ENCODE measurements around the gene MDFI.

The MDFI gene

GRCh38 chr6:41656002-41656691, 17.9 kb downstream of the MDFI start:
- Histone ChIP-seq H3K9me3 (ENCODE audit: low read depth, low read length) (no peaks in the 10 kb centered on the region), H3K9ac (ENCODE audit: insufficient read length) (no peak overlapping the region), H3K4me3 (no peak overlapping the region), H3K36me3 (ENCODE audit: insufficient read depth, low read length) (peaks cover 37% of the 10 kb centered on the region), H3K27ac (peak overlapping the region; percentile 97)
- DNase-seq (ENCODE audit: low read depth, low spot score): no peak
- TF ChIP-seq POLR2AphosphoS5 (IDR thresholded peaks at IDR 0.05; ENCODE audit: borderline replicate concordance, low read depth, low read length): peak; percentile 52; the same call in 1 of the 2 replicates
- no peak for TF ChIP-seq EZH2 (IDR thresholded peaks at IDR 0.05)

DNA sequence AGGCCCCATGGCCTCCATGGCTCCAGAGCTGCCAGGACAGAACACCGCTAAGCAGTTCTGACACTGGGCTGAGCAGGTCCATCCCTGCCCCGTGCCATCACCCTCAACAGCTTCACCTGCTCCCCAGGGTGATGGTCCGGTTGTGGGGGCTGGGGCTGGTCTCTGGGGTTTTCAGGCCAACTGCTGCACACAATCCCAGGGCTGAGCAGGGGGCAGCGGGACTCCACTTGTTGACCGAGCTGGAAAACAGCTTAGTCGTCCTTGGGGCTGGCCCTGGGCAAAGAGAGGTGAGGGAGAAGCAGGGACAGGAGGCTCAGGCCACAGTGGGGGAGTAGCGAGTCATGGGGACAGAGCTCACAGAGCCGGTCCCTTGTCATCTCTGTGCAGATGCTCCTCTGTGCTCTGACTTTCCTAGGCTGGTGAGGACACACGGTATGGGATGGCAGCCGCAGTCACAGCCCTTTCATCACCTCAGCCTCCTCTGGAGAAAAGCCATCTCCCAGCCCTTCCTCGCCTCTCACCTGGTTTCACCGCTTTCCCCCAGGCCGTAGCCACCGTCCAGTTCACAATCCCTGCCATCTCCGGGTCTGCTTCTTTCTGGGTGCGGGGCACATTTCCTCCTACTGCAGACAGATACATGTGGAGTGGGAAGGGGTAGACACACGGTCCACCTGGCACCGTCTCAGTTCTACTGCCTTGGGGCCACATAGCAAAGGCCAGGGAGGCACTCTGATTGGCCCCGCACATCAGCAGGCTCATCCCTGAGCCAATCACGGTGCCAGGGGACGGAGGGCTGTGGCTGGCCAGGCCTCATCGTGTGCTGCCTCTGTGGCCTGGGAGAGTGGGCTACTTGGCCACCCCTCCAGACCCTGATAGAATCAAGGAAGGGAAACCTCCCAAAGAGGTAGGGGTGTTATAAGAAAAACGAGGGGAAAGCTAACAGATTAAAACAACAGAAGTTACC, 19.1 kb downstream of the MDFI start:
- Histone ChIP-seq H3K36me3 (ENCODE audit: insufficient read depth, low read length) (peaks cover 24% of the 10 kb centered on the region), H3K9ac (ENCODE audit: insufficient read length) (no peak overlapping the region), H3K9me3 (ENCODE audit: low read depth, low read length) (no peaks in the 10 kb centered on the region), H3K4me3 (no peak overlapping the region), H3K27ac (no peak overlapping the region)
- no peak for TF ChIP-seq POLR2AphosphoS5 (IDR thresholded peaks at IDR 0.05; ENCODE audit: borderline replicate concordance, low read depth, low read length)
- no peak for TF ChIP-seq EZH2 (IDR thresholded peaks at IDR 0.05)
- no peak for TF ChIP-seq FOXP2 (optimal IDR thresholded peaks at IDR 0.05; ENCODE audit: control extremely low read depth, extremely low read length, insufficient read depth)
- no peak for DNase-seq (ENCODE audit: low read depth, low spot score)

GRCh38 chr6:41658636-41659035, 20.4 kb downstream of the MDFI start:
- H3K27ac ChIP-seq: no peak overlapping the region
- H3K9me3 ChIP-seq (ENCODE audit: low read depth, low read length): no peaks in the 10 kb centered on the region
- H3K9ac ChIP-seq (ENCODE audit: insufficient read length): no peak overlapping the region
- H3K36me3 ChIP-seq (ENCODE audit: insufficient read depth, low read length): peaks cover 14% of the 10 kb centered on the region
- no peak for DNase-seq (ENCODE audit: low read depth, low spot score)
- H3K4me3 ChIP-seq: no peak overlapping the region
- TF ChIP-seq POLR2AphosphoS5 (IDR thresholded peaks at IDR 0.05; ENCODE audit: borderline replicate concordance, low read depth, low read length) (no peak), FOXP2 (optimal IDR thresholded peaks at IDR 0.05; ENCODE audit: control extremely low read depth, extremely low read length, insufficient read depth) (no peak), EZH2 (IDR thresholded peaks at IDR 0.05) (no peak)

DNA sequence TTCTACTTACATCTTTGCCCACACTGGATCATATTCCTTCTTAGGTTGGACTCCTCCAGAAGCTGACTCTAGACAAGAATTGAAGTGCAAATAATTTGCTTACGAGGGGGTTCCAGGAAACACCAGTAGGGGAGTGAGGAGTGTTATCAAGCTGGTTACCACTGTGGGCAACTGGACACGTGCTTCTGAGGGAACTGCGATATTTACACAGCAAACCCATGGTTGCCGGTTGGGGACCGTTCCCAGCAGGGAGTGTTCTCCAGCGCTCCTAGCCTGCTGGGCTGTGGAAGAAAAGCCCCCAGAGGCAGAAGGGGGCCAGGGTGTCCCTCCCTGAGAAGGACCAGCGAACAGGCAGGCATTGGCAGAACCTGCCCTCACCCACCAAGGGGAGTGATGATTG, 21.7 kb downstream of the MDFI start:
- TF ChIP-seq FOXP2 (optimal IDR thresholded peaks at IDR 0.05; ENCODE audit: control extremely low read depth, extremely low read length, insufficient read depth) (no peak), EZH2 (IDR thresholded peaks at IDR 0.05) (no peak), POLR2AphosphoS5 (IDR thresholded peaks at IDR 0.05; ENCODE audit: borderline replicate concordance, low read depth, low read length) (no peak)
- Histone ChIP-seq H3K36me3 (ENCODE audit: insufficient read depth, low read length) (peaks cover 3% of the 10 kb centered on the region; the same call in 1 of the 2 replicates), H3K4me3 (no peak overlapping the region), H3K9me3 (ENCODE audit: low read depth, low read length) (no peaks in the 10 kb centered on the region), H3K27ac (no peak overlapping the region), H3K9ac (ENCODE audit: insufficient read length) (no peak overlapping the region)
- no peak for DNase-seq (ENCODE audit: low read depth, low spot score)

- DNase-seq (ENCODE audit: low read depth, low spot score): no peak
- no peak overlapping the region for H3K27ac ChIP-seq
- H3K36me3 ChIP-seq (ENCODE audit: insufficient read depth, low read length): no peaks in the 10 kb centered on the region
- TF ChIP-seq FOXP2 (optimal IDR thresholded peaks at IDR 0.05; ENCODE audit: control extremely low read depth, extremely low read length, insufficient read depth) (no peak), POLR2AphosphoS5 (IDR thresholded peaks at IDR 0.05; ENCODE audit: borderline replicate concordance, low read depth, low read length) (no peak), EZH2 (IDR thresholded peaks at IDR 0.05) (no peak)
- no peak overlapping the region for H3K4me3 ChIP-seq
- no peak overlapping the region for H3K9ac ChIP-seq (ENCODE audit: insufficient read length)
- no peaks in the 10 kb centered on the region for H3K9me3 ChIP-seq (ENCODE audit: low read depth, low read length)
Measured at GRCh38 chr6:41663568-41663967, 25.3 kb downstream of the MDFI start.

DNA sequence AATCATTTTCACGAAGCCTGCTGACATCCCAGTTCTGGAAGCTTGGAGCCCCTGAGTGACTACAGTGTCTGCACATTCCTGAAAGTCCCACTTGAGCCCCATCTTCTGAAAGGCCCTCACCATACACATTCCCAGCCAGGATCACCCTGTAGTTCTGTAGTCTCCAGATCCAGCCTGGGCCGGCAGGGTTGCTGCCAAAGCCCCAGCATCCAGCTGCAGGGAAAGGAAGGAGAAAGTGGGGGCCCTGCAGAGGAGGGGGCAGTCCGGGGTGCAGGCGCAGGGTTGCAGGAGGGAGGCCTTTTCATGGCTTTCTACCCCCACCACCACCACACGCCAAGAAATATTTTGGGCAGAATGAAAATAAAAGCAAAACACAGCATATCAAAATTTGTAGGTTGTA, 26.0 kb downstream of the MDFI start:
- Histone ChIP-seq H3K9me3 (ENCODE audit: low read depth, low read length) (no peaks in the 10 kb centered on the region), H3K36me3 (ENCODE audit: insufficient read depth, low read length) (no peaks in the 10 kb centered on the region), H3K9ac (ENCODE audit: insufficient read length) (no peak overlapping the region), H3K4me3 (no peak overlapping the region), H3K27ac (no peak overlapping the region)
- no peak for DNase-seq (ENCODE audit: low read depth, low spot score)
- TF ChIP-seq EZH2 (IDR thresholded peaks at IDR 0.05): no peak
- TF ChIP-seq FOXP2 (optimal IDR thresholded peaks at IDR 0.05; ENCODE audit: control extremely low read depth, extremely low read length, insufficient read depth): no peak
- TF ChIP-seq POLR2AphosphoS5 (IDR thresholded peaks at IDR 0.05; ENCODE audit: borderline replicate concordance, low read depth, low read length): no peak

DNA sequence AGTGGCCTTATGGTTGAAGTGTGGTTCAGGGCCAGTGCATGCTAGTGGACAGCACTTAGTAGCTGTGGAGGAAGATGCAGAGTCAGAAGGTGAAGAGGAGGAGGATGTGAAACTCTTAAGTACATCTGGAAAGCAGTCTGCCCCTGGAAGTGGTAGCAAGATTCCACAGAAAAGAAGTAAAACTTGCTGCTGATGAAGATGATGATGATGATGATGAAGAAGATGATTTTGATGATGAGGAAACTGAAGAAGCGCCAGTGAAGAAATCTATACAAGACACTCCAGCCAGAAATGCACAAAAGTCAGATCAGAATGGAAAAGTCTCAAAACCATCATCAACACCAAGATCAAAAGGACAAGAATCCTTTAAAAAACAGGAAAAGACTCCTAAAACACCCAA, 28.9 kb downstream of the MDFI start:
- DNase-seq (ENCODE audit: low read depth, low spot score): no peak
- H3K9ac ChIP-seq (ENCODE audit: insufficient read length): no peak overlapping the region
- H3K27ac ChIP-seq: no peak overlapping the region
- H3K4me3 ChIP-seq: no peak overlapping the region
- no peaks in the 10 kb centered on the region for H3K36me3 ChIP-seq (ENCODE audit: insufficient read depth, low read length)
- no peaks in the 10 kb centered on the region for H3K9me3 ChIP-seq (ENCODE audit: low read depth, low read length)
- TF ChIP-seq POLR2AphosphoS5 (IDR thresholded peaks at IDR 0.05; ENCODE audit: borderline replicate concordance, low read depth, low read length) (no peak), FOXP2 (optimal IDR thresholded peaks at IDR 0.05; ENCODE audit: control extremely low read depth, extremely low read length, insufficient read depth) (no peak), EZH2 (IDR thresholded peaks at IDR 0.05) (no peak)

- Histone ChIP-seq H3K36me3 (ENCODE audit: insufficient read depth, low read length) (no peaks in the 10 kb centered on the region), H3K4me3 (no peak overlapping the region), H3K9ac (ENCODE audit: insufficient read length) (no peak overlapping the region), H3K27ac (no peak overlapping the region), H3K9me3 (ENCODE audit: low read depth, low read length) (no peaks in the 10 kb centered on the region)
- TF ChIP-seq POLR2AphosphoS5 (IDR thresholded peaks at IDR 0.05; ENCODE audit: borderline replicate concordance, low read depth, low read length): no peak
- TF ChIP-seq FOXP2 (optimal IDR thresholded peaks at IDR 0.05; ENCODE audit: control extremely low read depth, extremely low read length, insufficient read depth): no peak
- no peak for TF ChIP-seq EZH2 (IDR thresholded peaks at IDR 0.05)
- no peak for DNase-seq (ENCODE audit: low read depth, low spot score)
Measured at GRCh38 chr6:41668968-41669367, 30.7 kb downstream of the MDFI start.
